Measurements from ENCODE around the gene RSAD1.
"Not testable (repeated sequence)": the region's sequence is repeated elsewhere in the genome, so short reads cannot be mapped to it uniquely, and the experiment has no call there.

Gene RSAD1

DNA sequence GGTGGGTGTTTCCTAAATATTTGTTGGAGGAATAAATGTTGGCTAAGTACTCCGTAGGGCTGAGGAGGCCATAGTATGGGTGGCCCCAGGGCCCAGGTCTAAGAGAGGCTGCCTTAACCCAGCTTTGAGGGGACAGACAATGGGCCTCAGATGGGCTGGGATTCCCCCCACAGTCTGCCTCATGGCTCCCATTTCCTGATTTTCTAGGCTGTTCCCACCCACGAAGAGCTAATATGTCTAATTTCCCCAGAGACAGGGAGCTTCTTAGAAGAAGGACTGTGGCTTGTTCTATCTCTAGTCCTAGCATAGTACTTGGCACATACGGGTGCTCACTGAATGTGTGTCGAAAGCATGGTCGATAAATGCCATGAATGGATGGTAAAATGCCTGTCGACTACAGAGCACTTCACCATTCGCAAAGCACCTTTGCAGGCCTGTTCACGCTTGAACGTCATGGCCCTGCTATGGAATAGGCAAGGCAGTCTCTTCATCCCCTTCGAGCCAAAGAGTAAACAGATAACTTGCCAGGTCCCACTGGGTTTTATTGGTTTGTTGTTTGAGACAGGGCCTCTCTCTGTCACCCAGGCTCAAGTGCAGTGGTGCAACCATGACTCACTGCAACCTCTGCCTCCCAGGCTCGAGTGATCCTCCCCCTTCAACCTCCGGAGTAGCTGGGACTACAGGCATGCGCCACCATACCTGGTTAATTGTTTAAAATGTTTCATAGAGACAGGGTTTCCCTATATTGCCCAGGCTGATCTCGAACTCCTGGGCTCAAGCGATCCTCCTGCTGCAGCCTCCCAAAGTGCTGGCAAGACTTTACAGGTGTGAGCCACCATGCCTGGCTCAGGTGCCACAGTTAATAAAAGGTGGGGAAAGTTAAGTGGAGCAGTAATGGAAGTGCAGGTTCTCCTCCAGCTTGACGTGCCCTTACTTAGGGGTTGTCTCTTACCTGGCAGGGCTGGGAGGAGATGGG is 19.7 kb upstream of the RSAD1 start:
- DNase-seq = no peak

DNA sequence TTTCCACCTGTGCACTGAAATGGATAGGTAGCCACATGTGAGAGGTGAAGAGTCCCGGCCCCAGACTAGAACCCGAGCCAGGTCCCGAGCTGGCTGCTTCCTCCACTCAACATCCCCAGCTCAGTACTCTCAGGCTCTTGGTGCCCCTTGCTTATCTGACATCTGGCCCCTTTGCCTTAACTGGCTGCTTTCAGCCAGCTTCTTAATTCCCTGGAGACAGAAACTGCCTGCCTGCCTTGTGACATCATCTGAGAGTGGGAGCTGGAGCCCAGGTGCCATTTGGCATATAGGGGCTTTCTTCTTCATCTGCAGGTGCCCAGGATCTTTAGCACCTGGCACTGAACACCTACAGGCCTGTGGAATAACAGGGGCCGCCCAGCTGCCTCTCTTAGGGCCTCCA is 18.9 kb upstream of the RSAD1 start:
- DNase-seq = no peak

DNA sequence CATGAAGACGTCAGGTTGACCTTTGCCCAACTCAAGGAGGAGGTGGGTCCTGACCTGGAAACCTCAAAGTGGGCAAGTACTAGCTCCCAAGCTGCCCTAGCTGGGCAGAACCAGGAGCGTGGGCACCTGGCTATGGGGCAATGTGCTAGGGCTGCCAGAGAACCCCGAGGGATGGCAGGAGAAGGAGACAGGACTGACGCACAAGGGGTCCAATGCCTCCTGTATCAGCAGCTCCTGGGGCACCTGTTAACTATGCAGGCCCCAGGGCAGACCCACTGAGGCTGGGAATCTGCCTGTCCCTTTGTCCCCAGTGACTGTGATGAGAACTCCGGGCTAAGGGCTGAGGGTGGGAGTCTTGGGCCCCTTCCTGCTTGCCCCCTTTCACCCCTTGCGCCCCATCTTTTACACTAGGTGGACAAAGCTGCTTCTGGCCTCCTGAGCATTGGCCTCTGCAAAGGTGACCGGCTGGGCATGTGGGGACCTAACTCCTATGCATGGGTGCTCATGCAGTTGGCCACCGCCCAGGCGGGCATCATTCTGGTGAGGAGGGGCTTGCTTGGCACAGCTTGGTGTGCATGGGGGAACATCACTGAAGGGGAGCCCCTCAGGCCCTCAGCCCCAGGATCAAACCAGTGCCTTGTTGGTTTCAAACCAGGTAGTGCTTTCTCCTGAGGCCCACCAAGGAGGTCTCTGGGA is 17.7 kb upstream of the RSAD1 start:
- no peak for DNase-seq

DNA sequence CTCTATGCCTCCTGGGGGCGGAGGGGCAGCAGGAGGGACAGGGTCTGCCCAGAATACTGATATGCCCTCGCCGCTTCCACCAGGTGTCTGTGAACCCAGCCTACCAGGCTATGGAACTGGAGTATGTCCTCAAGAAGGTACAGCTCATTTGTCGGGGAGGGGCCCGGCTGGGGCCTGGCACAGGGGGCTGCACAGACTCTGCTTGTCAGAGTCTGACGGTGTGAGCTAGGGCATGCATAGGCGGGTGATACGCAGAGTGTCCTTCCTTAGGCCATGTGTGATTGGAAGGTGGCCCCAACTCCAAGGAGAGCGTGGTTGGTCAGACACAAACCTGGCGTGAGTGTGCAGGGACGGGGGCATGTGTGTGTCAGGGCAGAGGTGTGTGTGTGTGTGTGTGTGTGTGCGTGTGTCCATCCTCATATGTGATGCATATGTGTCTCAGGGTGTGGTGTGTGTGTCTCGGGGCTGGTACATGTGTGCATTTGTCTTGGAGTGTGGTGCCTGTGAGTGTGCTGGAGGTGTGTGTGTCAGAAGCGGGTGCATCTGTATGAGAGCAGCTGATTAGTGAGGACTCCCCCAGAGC is 17.0 kb upstream of the RSAD1 start:
- no peak for DNase-seq

DNA sequence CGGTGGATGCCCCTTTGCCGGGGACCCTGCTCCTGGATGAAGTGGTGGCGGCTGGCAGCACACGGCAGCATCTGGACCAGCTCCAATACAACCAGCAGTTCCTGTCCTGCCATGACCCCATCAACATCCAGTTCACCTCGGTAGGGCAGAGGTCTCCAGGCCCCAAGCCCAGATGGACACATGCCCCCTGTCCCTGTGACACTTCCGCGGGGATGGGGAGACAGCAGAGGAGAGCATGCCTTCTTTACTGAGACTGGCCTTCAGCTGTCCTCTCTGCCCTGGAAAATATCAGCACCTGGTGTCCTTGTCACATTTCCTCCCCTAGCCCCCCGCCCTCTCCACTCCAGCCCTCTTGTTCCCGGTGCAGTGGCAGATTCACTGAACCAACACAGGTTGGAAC is 16.2 kb upstream of the RSAD1 start:
- DNase-seq = no peak

DNA sequence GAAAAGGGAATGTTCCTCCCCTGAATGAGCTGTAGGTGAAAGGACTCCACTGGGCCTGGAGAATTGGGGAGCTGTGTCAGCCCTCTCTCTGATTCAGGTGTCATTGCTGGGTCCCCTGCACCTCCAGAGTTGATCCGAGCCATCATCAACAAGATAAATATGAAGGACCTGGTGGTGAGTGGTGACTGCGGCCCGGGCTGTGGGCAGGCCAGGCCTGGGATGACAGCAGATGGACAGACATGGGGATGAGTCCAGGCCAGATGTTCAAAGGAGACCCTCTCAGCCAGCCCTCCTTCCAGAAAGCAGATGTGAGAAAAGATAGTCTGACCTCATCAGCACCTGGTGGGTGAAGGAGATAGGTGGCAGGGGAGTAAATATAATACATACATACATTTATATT is 14.5 kb upstream of the RSAD1 start:
- no peak for DNase-seq

DNA sequence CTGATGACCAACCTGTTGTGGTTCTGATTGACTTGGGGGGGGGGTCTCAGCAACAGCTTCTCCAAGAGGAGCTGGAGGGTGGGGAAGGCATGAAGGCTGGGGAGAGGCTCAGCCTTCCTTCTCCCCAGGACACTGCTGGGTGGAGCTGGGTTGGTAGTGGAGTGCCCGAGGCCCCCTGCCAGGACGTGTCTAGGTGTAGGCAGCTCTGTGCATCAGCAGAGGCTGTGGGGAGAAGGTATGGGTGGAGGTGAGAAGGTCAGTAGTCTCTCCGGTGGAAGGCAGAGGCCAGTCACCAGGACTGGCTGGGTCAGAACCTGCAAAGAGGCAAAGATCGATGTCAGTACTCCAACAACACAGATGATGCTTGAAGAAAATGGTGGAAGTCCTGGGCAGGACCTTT is 13.9 kb upstream of the RSAD1 start:
- no peak for DNase-seq

DNA sequence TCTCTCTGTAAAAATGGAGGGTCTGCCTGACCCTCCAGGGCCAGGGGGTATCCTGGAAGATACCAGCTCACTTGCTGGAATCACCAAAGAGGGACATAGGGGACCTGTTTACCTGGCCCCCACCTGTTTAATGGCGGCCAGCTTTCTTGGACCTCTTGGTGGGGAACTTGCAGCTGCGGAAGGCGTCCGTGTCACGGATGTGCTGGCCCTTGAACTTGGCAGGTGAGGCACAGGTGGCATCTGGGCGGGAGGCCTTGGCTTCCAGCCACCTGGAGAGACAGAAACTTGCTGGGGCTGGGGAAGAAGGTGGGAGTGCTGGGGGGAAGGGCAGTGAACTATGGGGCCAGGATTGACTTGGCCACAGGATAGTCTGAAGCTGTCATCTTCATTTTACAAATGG is 13.5 kb upstream of the RSAD1 start:
- no peak for DNase-seq

DNA sequence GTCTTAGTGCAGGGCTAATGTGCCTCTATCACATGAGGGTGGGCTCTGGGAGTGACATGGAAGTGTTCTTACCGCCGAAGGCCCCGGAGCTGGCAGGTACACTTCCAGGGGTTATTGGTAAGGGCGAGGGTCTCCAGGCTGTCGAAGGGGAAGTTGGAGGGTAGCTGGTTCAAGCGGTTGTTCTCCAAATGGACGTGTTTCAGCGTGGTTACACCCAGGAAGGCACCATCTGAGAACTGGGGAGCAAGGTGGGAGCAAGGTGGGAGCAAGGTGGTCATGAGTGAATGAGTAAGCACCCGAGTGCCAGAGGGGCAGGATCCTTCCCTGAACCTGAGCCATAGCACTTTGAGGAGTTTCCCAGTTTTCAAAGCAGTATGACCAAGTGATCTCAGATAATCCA is 13.0 kb upstream of the RSAD1 start:
- no peak for DNase-seq

DNA sequence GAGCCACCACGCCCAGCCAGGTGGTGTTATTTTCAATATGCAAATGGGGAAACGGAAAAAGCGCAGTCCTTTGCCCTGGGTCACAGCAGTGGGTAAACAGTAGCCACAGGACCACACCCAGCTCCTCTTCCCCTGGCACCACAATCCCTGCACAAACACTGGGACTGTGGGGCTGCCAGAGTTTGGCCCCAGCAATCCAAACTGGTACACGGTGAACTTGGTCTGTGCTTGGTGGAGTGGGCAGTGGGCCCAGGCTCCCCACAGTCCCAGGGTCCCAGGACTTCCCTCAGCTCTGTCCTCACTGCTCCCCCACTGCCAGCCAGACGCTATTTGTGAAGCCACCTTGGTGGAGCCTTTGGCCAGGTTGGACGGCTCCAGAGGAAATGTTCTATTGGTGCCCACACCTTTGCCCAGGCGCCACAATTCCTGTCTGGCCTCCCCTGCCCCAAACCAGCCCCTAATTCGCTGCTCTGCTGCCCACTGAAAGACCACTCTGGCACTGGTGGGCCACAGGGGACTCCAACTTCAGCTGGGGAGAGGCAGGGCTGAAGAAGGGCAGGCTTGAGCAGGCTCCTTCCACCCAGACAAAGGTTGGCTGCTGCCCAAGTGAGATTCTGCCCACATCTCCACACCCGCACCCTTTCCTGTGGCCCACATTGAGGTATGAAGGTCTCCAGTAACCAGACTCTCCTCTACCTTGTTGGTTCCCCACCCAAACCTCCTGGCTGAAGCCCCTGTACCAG is 12.1 kb upstream of the RSAD1 start:
- no peak for DNase-seq

DNA sequence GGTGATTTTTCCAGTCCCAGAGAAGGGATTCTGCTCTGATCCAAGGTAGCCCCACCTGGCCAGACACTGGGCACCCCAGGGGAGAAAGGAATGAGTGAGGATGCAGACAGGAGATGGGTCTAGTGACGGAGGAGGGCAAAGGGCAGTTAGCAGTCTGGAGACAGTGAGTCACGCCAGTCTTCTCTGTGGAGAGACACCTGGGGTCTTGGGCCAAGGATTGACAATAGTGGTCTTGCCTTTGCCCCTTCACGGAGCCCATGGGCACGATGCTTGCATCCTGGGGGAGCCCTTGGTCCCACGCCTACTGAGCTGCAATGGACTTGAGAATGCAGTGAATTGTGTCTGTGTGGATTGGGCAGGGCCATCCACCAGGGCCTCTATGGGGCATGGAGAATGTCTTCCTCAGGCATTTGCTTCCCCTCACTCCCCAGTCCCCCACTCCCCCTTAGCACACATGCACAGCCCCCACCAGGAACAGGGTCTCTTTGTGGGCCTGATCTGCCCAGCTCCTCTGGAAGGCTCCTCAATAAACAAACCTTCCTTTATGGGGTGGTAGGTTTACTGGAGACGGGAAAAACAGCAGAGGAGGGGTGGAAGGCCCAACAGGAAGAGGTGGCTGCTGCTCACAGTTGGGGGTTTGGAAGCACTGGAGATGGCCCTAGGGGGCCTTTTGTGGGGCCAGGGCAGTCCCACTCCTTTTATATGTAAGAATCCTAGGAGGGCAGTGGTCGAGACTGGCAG is 11.4 kb upstream of the RSAD1 start:
- no peak for DNase-seq

DNA sequence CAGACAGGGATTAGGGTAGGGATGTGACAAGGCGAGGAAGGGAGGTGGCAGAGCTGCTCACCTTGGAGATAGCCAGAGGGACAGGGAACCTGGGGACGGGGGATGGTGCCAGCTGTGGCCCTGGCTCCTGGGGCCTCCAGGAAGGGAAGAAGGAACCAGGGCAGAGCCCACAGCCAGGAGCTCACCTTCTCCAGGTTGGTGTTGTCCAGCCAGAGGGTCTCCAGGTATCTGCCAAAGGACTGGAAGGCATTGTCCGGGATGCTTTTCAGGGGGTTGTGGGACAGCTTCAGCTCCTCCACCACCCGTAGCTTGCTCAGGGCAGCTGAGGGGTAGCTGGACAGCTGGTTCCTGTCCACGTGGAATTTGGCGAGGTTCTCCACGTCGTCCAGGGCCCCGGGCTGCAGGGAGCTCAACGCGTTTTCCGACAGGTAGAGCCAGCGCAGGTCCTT is 10.8 kb upstream of the RSAD1 start:
- no peak for DNase-seq

DNA sequence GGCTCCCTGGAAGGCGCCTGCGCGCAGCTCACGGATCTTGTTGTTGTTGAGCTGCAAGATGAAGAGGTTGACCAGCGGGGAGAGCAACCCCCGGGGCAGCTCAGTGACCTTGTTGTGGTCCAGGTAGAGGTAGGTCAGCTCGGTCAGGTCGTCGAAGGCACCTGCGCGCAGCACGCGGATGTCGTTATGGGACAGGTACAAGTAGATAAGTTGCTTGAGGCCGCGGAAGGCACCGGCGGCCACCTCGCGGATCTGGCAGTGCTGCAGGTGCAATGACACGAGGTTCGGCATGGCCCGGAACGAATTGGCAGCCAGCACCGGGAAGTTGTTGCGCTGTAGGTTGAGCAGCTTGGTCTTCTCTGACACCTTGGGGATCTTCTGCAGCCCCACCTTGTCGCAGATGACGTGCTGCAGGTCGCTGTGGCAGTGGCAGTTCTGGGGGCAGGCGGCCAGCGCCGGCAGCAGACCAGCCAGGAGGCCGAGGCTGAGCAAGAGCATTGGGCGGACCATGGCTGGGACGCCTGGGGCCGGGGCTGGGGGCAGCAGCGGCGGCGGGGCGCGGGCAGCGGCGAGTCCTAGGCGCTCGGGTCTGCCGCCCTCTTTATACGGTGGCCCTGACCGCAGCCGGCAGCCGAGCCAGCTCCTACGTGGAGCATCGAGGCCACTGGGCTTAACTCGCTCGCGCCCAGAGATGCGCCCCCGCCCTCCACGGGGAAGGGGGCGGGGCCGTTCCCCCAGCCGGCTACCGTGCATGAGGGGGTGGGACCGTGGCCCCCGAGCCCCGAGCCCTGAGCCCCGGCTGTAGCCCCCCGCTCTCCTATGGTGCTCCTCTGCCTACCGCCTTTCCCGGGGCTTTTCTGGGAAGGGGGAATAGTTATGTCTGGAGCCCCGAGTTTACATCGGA is 10.1 kb upstream of the RSAD1 start, which contains the start of gene CHAD:
TSS of gene CHAD (minus strand) at position 577 of the 904 bp plus-strand sequence. CDS start at position 510, 67 bp downstream.
- peak in 1 of 2 experiments; percentile 73 for DNase-seq

DNA sequence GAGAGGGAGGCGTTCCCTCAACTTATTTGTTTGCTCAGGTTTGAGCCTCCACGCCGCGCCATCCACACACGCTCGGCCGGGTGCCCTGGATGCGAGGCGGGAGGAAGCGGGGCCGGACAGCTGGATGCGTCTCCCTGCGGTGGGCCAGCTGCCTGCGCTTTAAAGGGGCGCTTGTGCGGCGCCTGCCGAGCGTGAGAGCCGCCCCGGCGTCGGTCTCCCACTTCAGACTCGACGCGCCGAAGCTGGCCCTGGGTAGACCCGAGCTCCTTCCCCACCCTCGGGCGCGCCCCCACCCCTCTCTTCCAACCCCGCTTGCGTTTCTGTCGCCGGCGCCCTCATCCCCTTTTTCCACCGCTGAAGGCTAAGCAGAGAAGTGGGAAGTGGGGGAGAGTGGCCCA is 9.5 kb upstream of the RSAD1 start:
- no peak for DNase-seq

DNA sequence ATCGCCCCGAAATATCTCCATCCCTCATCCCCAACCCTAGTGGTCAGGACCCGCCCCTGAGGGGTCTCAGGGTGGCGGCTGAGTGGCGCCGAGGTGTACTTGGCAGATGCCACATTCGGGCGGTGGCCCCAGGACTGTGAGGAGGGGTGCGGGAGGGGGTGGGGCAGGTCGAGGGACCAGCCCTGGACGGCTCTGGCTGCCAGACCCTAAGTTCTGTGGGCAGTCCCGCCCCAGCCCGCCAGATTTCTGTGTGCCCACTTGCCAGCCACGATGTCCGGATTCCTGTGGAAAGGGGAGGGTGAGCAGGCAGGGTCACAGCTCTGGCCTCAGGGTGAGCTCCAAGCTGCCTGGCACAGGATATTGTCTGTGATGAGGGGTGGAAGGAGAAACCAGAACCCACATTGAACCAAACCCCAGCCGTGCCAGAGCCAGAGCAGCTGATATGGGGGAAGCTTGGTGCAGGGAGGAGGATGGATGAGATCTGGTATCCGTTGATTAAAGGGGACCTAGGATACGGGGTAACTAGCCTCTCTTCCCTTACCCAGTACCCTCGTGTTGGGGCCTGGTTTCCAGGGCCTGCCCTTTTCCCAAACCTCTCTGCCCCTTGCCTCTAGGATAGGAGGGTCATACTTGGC is 8.9 kb upstream of the RSAD1 start:
- no peak for DNase-seq

DNA sequence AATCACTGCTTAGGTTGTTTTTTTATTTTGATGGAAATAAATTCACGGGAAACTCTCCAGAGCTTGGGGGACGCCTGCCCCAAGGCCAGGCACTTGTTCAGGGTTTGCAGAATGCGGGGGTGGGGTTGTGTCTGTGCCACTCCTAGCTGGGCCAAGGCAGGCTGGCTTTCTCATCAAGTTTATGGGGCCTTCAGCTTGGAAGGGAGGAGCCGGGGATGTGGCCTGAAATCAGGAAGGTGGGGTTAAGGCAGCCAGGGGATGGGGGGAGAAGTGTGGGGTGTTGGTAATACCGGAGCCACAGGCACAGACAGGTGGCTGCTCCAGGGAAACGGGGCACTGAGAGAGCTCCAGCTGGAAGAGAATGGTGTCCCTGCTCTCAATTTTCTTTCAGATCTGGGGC is 8.2 kb upstream of the RSAD1 start:
- DNase-seq = no peak

DNA sequence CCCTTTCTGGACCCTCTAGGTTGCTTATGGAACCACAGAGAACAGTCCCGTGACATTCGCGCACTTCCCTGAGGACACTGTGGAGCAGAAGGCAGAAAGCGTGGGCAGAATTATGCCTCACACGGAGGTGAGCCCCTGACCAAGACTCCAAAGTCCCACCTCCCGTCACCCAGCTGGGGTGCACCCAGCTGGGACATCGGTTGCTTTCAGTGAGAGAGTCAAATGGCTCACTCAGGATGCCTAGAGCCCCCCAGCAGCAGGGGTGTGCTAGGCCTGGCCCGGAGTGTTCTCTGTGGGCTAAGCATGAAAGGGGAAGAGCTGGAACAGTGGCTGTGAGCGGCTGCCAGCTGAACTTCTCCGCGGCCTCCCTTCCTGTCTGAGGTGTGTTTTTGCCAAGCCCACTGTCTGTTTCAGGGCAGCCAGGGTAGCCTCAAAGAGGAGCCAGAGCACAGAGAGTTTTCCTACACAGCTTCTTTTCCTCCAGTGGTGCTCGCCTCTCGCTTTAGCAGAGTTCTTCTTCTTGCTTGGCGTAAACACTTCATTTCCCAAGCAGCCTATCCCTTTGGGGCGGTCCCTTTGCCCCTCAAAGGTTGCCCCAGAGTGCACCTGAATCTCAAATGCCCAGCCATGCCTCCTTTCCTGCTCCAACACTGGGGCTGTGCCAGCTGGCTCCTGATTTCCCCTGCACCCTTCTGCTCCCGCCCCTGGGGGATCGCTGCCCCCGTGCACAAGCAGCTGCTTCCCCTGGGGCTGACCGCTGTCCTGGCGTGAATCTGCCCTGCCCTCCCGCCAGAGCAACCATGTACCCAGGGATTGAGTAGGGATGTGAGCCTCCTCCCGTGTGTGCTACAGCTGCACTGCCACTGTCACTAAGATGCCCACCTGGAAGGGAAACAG is 7.4 kb upstream of the RSAD1 start:
- no peak for DNase-seq

DNA sequence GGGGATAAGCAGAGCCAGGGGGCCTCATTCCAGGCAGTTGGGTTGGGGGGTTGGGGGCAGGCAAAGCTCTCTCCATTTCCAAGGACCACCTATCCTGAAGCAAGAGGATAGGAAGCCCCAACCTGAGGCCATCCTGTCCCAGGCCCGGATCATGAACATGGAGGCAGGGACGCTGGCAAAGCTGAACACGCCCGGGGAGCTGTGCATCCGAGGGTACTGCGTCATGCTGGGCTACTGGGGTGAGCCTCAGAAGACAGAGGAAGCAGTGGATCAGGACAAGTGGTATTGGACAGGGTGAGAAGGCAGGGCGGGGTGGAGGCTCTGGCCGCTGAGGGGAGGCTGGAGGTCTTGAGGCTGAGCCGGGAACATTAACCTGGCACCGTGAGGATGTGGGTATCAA is 6.4 kb upstream of the RSAD1 start:
- DNase-seq = no peak

DNA sequence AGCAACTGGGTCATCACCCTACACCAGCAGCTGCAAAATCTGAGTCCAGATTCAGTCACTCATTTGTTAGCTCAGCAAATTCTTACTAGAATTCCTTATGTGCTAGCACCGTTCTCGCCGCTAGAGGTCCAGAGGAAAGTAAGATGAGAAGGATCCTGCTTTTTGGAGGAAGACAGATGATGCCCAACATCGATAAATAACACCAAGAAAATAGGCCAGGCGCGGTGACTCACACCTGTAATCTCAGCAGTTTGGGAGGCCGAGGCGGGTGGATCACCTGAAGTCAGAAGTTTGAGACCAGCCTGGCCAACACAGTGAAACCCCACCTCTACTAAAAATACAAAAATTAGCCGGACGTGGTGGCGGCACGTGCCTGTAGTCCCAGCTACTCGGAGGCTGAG is 5.9 kb upstream of the RSAD1 start:
- DNase-seq = not testable (repeated sequence)

All from cerebellar nuclear complex (tissue), 1 donor.